Astrocyte (in vitro differentiated cells and primary cell): Measurements from ENCODE around the gene PXN. TPM values are rescaled to one million over a fixed set of nuclear protein-coding genes. Genes with fewer than 3 reads are reported as not detected.

Source experiments
- DNase-seq: peaks from one replicate; pipeline ENCODE4 v3.0.0-alpha.2; 2010; ENCODE audit warnings: low read depth
- FAIRE-seq: peaks from 2 replicates; lab custom pipeline; 2011; peaks lifted over from hg19 to GRCh38; lab: Jason Lieb, UNC
- H2AFZ ChIP-seq: 2 replicates; pipeline ENCODE4 v1.6.0; 2012; ENCODE audit warnings: low read depth, low read length, inconsistent platforms
- H3K27ac ChIP-seq: 2 replicates; pipeline ENCODE4 v1.5.1; 2011; ENCODE audit warnings: low read depth, low read length, inconsistent platforms
- H3K27me3 ChIP-seq: 2 replicates; pipeline ENCODE4 v1.6.0; 2011; ENCODE audit warnings: low read length, inconsistent platforms; ENCODE audit not compliant: insufficient read depth
- H3K36me3 ChIP-seq: 2 replicates; pipeline ENCODE4 v1.5.1; 2011; ENCODE audit warnings: low read length, inconsistent platforms; ENCODE audit not compliant: insufficient read depth
- H3K4me1 ChIP-seq: 2 replicates; pipeline ENCODE4 v1.5.1; 2011; ENCODE audit warnings: low read length, inconsistent platforms; ENCODE audit not compliant: insufficient read depth
- H3K4me2 ChIP-seq: 2 replicates; pipeline ENCODE4 v1.6.0; 2012; ENCODE audit warnings: low read length, inconsistent platforms
- H3K4me3 ChIP-seq: 2 replicates; pipeline ENCODE4 v1.5.1; 2011; ENCODE audit warnings: low read depth, mild to moderate bottlenecking, low read length, inconsistent platforms; ENCODE audit not compliant: insufficient read depth
- H3K79me2 ChIP-seq: 2 replicates; pipeline ENCODE4 v1.6.0; 2012; ENCODE audit warnings: mild to moderate bottlenecking, low read length, inconsistent platforms; ENCODE audit not compliant: insufficient read depth
- H3K9ac ChIP-seq: 2 replicates; pipeline ENCODE4 v1.6.0; 2012; ENCODE audit warnings: mild to moderate bottlenecking, low read length, inconsistent platforms
- H3K9me3 ChIP-seq: 2 replicates; pipeline ENCODE4 v1.5.1; 2012; ENCODE audit warnings: low read depth, mild to moderate bottlenecking, low read length, inconsistent platforms; ENCODE audit not compliant: insufficient read depth
- H4K20me1 ChIP-seq: 2 replicates; pipeline ENCODE4 v1.6.0; 2012; ENCODE audit warnings: low read length, inconsistent platforms; ENCODE audit not compliant: insufficient read depth
- H3K27ac Mint-ChIP-seq: one replicate; pipeline ENCODE4 v1.8.0; 2021; ENCODE audit warnings: mild to moderate bottlenecking, mixed read lengths; ENCODE audit not compliant: unreplicated experiment
- H3K27me3 Mint-ChIP-seq: one replicate; pipeline ENCODE4 v1.8.0; 2021; ENCODE audit warnings: low read depth, mixed read lengths; ENCODE audit not compliant: unreplicated experiment
- H3K36me3 Mint-ChIP-seq: one replicate; pipeline ENCODE4 v1.8.0; 2021; ENCODE audit warnings: low read depth, mixed read lengths; ENCODE audit not compliant: unreplicated experiment
- H3K4me1 Mint-ChIP-seq: one replicate; pipeline ENCODE4 v1.8.0; 2021; ENCODE audit warnings: low read depth, mixed read lengths; ENCODE audit not compliant: unreplicated experiment
- H3K4me3 Mint-ChIP-seq: one replicate; pipeline ENCODE4 v1.8.0; 2021; ENCODE audit warnings: mild to moderate bottlenecking, moderate library complexity, mixed read lengths; ENCODE audit not compliant: unreplicated experiment
- H3K9me3 Mint-ChIP-seq: one replicate; pipeline ENCODE4 v1.8.0; 2021; ENCODE audit warnings: mild to moderate bottlenecking, mixed read lengths; ENCODE audit not compliant: unreplicated experiment
- CTCF ChIP-seq: IDR thresholded peaks from 2 replicates; pipeline ENCODE4 v1.5.1; 2011; ENCODE audit warnings: low read depth, mild to moderate bottlenecking, inconsistent platforms, low read length, moderate library complexity; ENCODE audit not compliant: insufficient read depth
- EZH2 ChIP-seq: IDR thresholded peaks from 2 replicates; pipeline ENCODE4 v1.6.1; 2012; ENCODE audit warnings: mild to moderate bottlenecking, low read length, inconsistent platforms; ENCODE audit not compliant: insufficient read depth
- total RNA-seq: library from RNA; stranded (reverse); gene quantifications from 2 replicates; pipeline ENCODE4 v1.2.1, GENCODE V29; 2021

The PXN gene
- total RNA-seq, 1 donor from 2014 or later = 151 TPM

- Mint-ChIP-seq H3K36me3 (no peaks in the 10 kb centered on the region), H3K9me3 (peaks cover 7% of the 10 kb centered on the region), H3K4me3 (no peak overlapping the region)
Measured at GRCh38 chr12:120278137-120279069, 12.9 kb upstream of the PXN start.

DNA sequence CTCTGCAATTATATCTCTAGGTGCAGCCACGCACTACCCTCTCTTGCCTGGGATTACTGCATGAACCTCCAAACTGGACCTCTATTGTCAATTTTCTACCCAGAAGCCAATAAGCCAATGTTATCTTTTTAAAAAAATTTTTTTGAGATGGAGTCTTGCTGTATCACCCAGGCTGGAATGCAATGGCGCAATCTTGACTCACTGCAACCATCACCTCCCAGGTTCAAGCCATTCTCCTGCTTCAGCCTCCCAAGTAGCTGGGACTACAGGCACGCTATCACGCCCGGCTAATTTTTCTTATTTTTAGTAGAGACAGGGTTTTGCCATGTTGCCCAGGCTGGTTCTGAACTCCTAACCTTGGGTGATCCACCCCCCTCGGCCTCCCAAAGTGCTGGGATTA lies 11.2 kb upstream of the PXN start:
- DNase-seq (peak; percentile 21), FAIRE-seq (no peak)
- H3K9ac ChIP-seq = no peak overlapping the region
- no peak overlapping the region for H2AFZ ChIP-seq
- Mint-ChIP-seq H3K36me3 (no peaks in the 10 kb centered on the region), H3K9me3 (peaks cover 4% of the 10 kb centered on the region), H3K27ac (no peak overlapping the region), H3K4me1 (no peaks in the 10 kb centered on the region), H3K27me3 (no peaks in the 10 kb centered on the region), H3K4me3 (no peak overlapping the region)
- H3K4me1 ChIP-seq = no peaks in the 10 kb centered on the region
- H3K36me3 ChIP-seq = no peaks in the 10 kb centered on the region
- TF ChIP-seq CTCF (no peak), EZH2 (no peak)
- no peaks in the 10 kb centered on the region for H3K27me3 ChIP-seq
- H3K27ac ChIP-seq = no peak overlapping the region
- no peak overlapping the region for H3K4me2 ChIP-seq
- no peak overlapping the region for H3K4me3 ChIP-seq
- H3K9me3 ChIP-seq = no peaks in the 10 kb centered on the region
- H4K20me1 ChIP-seq = no peaks in the 10 kb centered on the region
- no peaks in the 10 kb centered on the region for H3K79me2 ChIP-seq

More at GRCh38 chr12:120278137-120279069, 12.9 kb upstream of the PXN start:
- Histone ChIP-seq H2AFZ (no peak overlapping the region), H3K9ac (no peak overlapping the region), H3K4me2 (no peak overlapping the region), H3K79me2 (no peaks in the 10 kb centered on the region), H3K4me3 (no peak overlapping the region), H3K36me3 (no peaks in the 10 kb centered on the region), H4K20me1 (no peaks in the 10 kb centered on the region), H3K9me3 (no peaks in the 10 kb centered on the region), H3K27ac (no peak overlapping the region), H3K27me3 (no peaks in the 10 kb centered on the region), H3K4me1 (no peaks in the 10 kb centered on the region)
- Mint-ChIP-seq H3K27me3 (no peaks in the 10 kb centered on the region), H3K4me1 (peaks cover 2% of the 10 kb centered on the region), H3K27ac (no peak overlapping the region)
- FAIRE-seq (no peak), DNase-seq (no peak)
- TF ChIP-seq CTCF = no peak
- TF ChIP-seq EZH2 = no peak

DNA sequence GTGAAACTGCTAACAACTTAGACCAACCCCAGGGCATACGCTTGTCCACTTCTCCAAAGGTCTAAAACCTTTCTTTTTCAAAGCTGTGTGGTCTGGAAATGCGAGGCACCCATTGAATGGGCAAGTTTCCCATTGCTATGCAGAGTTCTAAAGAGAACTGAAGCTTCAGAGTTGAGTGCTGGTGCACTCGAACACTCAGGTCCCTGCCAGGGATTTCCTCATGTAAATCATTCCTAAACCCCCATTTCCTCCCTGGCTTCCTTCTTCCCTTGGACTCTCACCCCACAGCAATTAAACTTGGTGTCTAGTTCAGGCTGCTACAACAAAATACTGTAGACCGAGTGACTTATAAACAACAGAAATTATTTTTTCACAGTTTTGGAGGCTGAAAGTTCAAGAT lies 2.2 kb upstream of the PXN start:
- no peak overlapping the region for H3K27ac ChIP-seq
- peaks cover 27% of the 10 kb centered on the region for H3K79me2 ChIP-seq
- no peak for TF ChIP-seq CTCF
- TF ChIP-seq EZH2 = no peak
- peaks cover 13% of the 10 kb centered on the region for H3K4me1 Mint-ChIP-seq
- H3K4me1 ChIP-seq = peaks cover 24% of the 10 kb centered on the region
- no peaks in the 10 kb centered on the region for H3K27me3 ChIP-seq
- H3K36me3 ChIP-seq = no peaks in the 10 kb centered on the region
- no peaks in the 10 kb centered on the region for H3K9me3 ChIP-seq
- peaks cover 21% of the 10 kb centered on the region for H4K20me1 ChIP-seq
- H3K4me3 ChIP-seq = no peak overlapping the region
- no peak for DNase-seq
- no peak for FAIRE-seq
- H3K27me3 Mint-ChIP-seq = no peaks in the 10 kb centered on the region
- no peak overlapping the region for H3K4me2 ChIP-seq
- no peak overlapping the region for H3K27ac Mint-ChIP-seq
- H3K4me3 Mint-ChIP-seq = no peak overlapping the region
- H3K36me3 Mint-ChIP-seq = peaks cover 3% of the 10 kb centered on the region
- H2AFZ ChIP-seq = no peak overlapping the region
- H3K9me3 Mint-ChIP-seq = no peaks in the 10 kb centered on the region
- H3K9ac ChIP-seq = no peak overlapping the region
